GM13976 (cell line): ENCODE measurements around the gene ANGPTL4.

Source experiments
- DNase-seq: peaks from one replicate; pipeline ENCODE4 v3.0.0; 2012; ENCODE audit warnings: low spot score
- in situ Hi-C: fragments of 300-500 bp; cut with MboI; formaldehyde crosslinking; loops from one replicate; pipeline ENCODE4 v1.12.0; 2022; ENCODE audit warnings: low sequenced_read_pairs, mixed read lengths, inconsistent platforms; ENCODE audit not compliant: unreplicated experiment
- TF ChIP-seq, protein P1 (sequence below): IDR thresholded peaks from 2 replicates; pipeline ENCODE4 v1.5.1; 2012; ENCODE audit warnings: borderline replicate concordance, mild to moderate bottlenecking; ENCODE audit not compliant: insufficient read depth; ENCODE audit errors: extremely low read depth, missing control alignments, control extremely low read depth

The ANGPTL4 gene

DNA sequence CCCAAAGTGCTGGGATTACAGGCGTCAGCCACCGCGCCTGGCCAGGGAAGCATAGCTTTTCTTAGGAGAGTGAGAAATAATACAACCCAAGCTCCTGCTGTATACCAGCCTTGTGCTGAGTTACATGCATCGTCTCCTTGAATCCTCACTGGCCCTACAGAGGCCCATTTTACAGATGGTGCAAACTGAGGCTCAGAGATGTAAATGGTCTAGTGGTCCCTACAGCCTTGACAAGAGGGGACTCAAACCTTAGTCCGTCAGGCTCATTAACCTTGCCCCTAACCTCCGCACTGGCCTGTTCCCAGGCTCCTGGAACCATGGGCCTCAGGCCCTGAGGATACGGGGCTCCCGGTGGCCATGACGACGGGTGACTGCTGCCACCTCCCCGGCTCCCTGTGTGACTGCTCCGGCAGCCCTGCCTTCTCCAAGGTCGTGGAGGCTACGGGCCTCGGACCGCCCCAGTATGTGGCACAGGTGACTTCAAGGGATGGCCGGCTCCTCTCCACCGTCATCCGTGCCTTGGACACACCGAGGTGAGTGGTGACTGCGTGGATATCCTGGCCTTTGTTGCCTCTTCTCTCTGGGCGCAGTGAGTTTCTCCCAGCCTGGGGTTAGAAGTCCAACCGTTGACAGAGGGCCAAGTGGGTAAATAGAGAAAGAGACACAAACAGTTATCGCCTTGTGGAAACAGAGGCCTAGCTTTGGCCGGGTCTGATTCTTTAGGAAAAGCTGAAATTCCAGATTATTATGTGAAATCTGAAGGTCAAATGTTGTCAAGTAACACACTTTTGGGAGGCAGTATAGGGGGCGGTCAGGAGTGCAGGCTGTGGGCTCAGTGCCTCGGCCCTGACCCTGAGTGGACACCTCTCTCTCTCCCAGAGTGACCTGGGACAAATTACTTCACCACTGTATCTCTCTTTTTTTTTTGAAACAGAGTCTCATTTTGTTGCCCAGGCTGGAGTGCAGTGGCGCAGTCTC, 57.8 kb downstream of the ANGPTL4 start:
- TF ChIP-seq, protein P1, sequence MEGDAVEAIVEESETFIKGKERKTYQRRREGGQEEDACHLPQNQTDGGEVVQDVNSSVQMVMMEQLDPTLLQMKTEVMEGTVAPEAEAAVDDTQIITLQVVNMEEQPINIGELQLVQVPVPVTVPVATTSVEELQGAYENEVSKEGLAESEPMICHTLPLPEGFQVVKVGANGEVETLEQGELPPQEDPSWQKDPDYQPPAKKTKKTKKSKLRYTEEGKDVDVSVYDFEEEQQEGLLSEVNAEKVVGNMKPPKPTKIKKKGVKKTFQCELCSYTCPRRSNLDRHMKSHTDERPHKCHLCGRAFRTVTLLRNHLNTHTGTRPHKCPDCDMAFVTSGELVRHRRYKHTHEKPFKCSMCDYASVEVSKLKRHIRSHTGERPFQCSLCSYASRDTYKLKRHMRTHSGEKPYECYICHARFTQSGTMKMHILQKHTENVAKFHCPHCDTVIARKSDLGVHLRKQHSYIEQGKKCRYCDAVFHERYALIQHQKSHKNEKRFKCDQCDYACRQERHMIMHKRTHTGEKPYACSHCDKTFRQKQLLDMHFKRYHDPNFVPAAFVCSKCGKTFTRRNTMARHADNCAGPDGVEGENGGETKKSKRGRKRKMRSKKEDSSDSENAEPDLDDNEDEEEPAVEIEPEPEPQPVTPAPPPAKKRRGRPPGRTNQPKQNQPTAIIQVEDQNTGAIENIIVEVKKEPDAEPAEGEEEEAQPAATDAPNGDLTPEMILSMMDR, result no peak
- in situ Hi-C loops, result no loop called here
- DNase-seq, result peak; percentile 11

DNA sequence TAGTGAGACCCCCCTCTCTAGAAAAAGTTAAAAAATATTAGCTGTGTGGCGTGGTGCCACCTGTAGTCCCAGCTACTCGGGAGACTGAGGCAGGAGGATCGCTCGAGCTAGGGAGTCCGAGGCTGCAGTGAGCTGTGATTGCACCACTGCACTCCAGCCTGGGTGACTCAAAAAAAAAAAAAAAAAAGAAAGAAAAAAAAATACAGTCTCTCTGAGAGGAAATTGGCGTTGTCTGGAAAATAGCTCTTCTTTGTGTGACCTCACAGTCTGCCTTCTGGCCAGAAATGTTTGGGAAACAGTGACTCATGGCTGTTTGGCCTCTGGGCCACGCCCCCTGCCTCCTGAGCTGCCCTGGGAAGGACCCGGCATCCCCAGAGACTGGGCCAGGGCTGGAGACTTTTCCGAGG, 59.9 kb downstream of the ANGPTL4 start:
- DNase-seq, result peak; percentile 12
- in situ Hi-C loops, result no loop called here
- TF ChIP-seq, protein P1, result no peak
